HG03064 (cell line): ENCODE measurements around the gene MLYCD.

Experiments used
- ATAC-seq: cut with Tn5 transposase; IDR thresholded peaks from one replicate; pipeline ENCODE4 v1.9.1; 2021; ENCODE audit warnings: low read depth; ENCODE audit not compliant: unreplicated experiment

Gene MLYCD

DNA sequence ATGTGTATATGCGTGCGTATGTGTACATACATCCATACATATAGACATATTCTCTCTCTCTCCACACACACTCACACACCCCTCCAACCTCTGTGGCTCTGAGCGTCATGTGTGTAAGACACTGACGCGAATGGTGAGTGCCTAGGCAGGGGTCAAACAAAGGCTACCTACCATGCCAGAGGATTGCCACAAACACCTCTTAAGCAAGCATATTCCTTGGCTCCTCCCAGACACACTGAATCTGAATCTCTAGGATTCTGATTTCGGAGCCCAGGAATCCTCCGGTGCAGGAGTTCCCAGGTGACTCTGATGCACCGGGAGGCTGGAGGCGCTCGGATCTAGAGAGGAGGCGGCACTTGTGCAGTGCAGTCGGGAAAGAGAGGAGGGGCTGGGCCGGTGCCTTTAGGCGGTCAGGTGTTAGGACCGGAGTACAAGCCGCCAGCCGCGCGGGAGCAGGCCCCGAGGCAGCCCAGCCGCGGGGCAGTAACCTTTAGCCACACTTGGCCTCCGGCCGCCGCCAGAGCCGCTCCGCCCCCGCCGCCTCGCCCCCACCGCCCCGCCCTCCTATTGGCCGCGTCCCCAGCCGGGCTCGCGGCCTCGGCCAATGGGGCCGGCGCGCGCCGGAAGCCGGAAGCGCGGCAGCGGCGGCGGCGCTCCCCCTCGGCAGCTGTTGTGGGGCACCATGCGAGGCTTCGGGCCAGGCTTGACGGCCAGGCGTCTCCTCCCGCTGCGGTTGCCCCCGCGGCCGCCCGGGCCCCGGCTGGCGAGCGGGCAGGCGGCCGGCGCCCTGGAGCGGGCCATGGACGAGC, at the start of gene MLYCD:
MLYCD (plus strand) TSS at position 653 of the 809 bp plus-strand sequence; CDS start at position 683, 30 bp downstream.
- ATAC-seq: peak; percentile 91

DNA sequence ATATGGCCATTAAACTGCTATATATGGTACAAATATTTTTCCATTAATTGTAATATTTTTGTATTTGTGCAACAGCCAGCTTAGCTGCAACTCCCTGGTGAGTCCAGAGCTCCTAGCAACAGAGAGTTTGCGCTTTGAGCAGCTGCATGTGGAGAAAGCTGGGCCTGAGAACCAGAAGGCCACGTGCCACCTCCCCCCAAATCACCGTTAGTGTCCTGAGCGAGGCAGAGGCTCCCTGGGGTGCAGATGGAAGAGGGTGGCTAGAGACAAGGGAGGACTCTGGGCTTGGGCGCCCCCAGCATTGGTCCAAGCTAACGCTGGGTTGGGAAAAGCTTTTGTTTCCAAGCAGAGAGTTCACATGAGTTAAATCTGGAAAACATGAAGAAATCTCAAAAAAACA, 49.5 kb upstream of the MLYCD start:
- no peak for ATAC-seq

DNA sequence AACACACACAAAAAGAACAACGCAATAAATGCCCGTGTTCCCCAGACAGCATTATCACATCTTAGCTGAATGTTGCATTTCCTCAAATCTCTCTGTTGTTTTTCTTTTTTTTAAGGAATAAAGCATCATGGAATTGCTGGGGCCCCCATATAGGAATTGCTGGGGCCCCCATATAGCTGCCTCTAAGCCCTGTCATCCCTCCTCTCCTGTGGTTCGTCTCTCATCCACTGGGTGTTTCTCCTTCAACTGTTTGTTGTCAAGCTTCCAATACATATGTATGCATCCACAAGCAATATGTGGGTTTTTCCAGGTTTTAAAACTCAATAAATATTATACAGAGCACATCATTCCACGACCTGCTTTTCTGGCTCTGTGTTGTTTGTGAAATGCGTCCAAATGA, 48.0 kb upstream of the MLYCD start:
- no peak for ATAC-seq

DNA sequence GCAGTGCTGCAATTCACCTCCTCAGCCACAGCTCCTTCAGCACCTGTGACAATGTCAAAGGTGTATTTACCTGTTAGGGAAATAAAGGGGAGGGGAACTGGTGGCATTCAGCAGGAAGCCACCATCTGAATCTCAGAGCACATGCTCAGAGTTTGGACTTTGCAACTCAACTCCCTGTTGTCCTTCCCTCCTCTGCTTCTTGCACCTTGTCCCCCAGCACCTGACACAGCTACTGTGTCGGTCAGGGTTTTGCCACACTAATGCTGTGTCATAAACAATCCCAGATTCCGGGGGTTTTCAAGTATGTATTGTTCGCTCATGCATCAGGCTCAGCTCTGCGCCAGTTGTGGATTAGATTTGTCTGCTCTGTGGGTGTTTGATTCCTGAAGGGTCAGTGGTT, 47.4 kb upstream of the MLYCD start:
- ATAC-seq: no peak

DNA sequence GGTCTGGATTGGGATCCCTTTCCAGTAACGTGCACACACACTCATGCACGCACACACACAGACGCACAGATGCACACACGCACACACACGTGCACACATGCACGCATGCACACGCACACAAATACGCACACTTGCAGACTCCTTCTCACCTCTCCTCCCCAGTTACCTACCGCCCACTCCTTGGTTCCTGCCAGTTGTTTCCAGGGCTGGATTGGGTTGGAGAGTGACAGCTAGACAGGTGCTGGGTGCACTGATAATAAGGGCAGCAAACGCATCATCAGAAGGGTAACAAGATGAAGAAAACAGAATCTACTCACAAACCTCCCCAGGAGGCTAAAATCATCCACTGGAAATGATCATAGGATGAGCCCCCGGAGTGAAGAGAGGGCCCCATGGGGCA, 46.1 kb upstream of the MLYCD start:
- no peak for ATAC-seq

DNA sequence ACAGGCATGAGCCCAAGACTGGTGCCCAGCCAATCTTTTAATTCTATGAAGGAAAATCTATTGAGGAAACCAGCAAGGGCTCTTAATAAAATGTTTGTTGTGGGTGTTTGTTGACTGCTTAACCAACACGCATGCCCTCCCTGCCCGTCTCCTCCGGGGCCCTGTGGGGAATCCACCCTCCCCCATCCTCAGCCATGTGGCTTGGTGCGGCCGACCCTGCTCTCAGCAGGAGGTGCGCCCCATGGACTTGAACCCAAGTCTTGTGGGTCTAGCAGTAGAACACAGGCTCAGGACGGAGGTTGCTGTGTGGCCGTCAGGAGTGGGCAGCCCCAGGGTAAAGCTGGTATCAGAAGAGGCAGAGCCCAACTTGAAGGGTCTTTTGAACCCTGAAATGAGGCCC, 45.1 kb upstream of the MLYCD start:
- no peak for ATAC-seq

DNA sequence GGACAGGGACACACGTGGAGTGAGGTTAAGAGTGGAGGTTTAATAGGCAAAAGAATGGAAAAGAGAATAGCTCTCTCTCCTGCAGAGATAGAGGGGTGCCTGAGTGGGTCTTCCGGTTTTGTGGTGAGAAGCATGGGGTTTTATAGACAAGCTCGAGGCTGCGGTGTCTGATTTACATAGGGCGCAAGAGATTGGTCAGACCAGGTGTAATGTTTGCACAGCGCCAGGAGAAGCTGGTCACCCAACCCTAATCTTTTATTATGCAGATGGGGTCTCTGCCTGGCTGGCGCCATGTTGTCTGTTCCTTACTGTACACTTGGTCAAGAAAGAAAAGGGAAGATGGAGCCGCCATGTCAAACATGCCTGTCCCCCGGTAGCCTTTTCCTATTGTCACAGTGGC, 44.5 kb upstream of the MLYCD start:
- ATAC-seq: no peak

DNA sequence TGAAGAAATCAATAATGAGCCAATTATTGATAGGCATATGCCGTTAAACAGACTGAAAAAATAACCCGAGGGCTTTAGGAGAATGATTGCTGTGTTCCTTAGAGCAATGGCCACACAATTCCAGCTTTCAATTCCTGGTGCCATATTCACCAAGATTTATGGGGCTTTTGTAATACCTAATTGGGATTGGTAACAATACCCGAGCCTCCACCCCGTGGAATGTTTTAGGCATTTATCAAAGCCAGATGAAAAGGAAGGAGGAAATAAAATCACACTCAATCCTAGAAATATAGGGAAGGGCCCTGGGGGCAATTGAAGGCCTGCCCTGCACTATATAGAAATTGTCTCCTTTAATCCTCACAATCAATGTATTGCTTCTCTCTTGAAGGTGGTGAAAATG, 42.1 kb upstream of the MLYCD start:
- no peak for ATAC-seq

DNA sequence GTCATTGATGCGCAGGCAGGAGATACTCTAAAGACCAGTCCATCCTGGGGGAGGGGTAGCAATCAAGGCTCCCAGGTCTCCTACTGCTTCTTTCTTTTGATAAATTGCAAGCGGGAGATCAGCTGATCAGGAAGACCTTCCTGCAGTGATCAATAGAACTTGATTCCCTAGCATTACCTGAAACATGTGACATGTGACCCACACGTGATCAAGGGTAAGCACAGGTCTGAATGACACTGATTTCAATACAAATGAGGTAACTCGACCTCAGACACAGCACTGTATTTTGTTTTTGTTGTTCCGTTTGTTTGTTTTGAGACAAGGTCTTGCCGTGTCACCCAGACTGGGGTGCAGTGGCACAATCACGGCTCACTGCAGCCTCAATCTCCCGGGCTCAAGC, 39.6 kb upstream of the MLYCD start:
- no peak for ATAC-seq

DNA sequence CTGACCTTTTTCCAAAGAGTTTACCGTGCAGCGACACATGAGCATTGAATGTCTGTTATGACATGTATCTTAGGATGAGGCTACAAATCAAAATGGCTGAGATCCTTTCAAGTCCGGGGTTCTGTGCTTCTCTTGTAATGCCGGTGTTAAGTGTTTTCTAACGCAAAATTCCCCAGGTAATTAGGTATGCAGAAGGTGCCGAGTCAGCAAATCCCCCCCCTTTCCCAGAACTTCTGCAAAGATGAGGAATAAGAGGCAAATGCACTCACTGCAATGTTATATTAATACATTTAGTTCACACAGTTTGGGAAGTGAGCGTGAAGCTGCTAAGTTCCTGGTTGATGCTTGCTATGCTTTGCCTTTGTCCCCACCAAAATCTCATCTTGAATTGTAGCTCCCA, 36.3 kb upstream of the MLYCD start:
- ATAC-seq: no peak

DNA sequence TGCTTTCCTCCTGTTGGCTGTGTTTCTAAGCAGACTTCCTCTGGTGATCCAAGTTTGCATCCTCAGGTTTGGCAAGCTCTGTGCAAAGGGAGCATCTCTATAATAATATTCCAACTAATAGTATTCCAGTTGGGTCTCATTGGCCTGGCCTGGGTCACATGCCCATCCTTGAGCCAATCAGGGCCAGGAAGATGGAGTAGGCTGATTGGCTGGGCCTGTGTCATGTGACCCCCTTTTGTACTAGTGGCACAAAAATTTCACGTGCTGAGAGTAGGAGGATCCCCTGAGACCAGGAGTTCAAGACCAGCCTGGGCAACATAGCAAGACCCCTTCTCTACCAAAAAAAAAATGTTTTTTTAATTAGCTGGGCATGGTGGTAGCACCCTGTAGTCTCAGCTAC, 35.2 kb upstream of the MLYCD start:
- ATAC-seq: no peak

DNA sequence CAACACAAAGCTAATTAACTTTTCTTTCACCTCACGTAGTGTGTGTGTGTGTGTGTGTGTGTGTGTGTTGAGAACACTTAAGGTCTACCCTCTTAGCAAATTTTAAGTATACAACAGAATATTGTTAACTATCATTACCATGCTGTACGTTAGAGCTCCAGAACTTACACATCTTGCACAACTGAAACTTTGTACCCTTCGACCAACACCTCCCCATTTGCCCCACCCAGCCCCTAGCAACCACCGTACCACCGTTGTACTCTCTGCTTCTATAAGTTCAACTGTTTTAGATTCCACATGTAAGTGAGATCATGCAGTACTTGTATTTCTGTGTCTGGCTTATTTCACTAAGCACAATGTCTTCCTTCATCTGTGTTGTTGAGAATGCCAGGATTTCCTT, 28.1 kb upstream of the MLYCD start:
- no peak for ATAC-seq

DNA sequence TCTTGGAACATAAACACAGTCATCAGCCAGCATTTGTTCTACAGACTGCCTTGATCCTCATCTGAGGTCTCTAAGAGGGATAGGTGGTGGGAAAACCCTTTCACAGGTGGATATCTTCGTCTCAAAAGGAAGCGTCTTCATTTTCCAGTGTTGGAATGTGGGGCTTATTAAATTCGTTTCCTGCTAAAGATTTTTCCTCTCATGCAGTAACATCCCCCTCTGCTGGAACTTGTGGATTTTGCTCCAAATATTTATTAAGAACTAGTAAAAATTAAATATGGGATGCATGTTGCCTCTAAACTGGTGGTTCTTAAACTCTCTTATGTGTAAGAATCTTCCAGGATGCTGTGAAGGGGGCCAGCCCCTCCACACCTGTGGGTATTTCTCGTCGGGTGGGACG, 20.1 kb upstream of the MLYCD start:
- no peak for ATAC-seq

DNA sequence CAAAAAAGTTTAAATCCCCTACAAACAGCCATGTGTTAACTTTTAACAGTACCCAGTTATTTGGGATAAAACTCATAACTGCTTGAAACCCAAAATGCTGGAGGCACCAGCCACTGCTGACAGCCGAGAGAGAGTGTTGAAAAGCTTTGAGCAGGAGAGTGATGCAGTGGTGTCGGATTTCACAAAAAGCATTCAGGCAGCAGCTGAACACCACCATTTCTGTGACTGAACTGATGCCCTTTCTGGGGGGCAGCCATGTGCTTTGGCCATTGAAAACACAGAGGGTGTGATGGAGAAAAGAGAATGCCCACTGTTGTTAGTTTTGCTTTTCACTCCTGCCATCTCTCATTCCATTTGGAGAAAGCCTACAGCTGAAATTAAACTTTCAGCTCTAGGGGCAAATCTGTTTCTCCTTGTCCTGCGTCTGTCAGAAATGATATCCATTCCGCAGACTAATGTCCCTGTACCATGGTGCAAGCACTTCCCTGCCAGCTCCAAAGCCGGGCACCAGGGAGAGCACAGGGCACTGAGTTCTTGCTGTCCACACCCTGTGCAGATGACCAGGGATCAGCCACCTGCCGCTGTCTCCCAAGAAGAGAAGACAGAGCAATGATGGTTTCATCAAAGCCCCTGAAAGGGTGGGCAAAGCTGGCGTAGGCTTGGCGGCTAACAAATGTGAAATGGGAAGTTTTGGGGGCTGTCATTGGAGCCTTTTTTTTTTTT, 16.6 kb upstream of the MLYCD start:
- no peak for ATAC-seq

DNA sequence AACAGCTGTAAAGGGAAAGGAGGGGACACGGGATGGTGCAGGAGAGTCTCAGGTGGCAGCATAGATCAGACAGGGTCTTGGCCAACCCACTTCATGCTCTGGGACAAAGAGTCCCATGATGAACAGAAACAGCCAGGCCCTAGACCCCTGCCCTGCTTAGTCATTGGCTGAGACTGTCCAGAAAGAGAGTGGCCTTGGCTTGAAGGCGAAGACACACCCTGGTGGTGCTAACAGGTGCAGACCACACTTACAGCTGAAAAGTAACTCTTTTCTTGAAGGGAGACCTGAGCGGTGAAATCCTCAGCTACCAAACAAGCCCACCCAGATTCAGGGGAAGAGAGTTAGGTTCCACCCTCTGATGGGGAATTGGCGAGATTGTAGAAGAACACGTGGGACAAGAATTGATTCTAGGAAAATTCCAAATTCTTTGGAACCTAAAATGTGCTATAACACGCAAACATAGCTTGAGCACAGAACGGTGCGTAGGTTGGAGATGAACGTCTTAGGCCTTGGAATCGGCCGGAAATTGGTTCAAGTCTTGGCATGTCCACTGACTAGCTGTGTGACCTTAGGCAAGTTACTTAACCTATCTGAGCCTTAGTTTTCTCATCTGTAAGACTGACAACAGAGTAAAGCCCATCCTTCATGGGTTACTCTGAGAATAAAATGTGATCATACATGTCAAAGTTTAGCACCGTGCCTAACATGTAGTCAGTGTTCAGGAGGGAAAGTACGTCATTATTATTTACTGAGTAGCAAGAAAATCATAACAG, 12.5 kb upstream of the MLYCD start:
- no peak for ATAC-seq

DNA sequence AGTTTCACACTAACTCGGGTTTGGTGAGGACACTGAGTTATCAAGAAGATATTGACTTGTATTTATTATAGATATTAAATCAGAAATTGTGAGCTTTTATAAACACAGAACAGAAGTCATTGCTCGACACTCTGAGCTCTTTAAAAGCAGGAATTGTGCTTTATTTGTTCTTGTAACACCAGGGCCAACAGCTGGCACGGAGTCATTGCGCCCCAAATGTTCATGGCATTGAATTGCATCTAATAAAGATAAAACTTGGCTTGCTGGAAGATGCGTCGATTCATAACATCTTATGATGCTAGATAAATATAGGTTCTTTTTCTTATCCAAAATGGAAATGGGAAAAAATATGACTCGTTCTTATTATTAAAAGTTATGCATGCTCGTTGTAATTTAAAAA, 11.8 kb upstream of the MLYCD start:
- ATAC-seq: no peak

DNA sequence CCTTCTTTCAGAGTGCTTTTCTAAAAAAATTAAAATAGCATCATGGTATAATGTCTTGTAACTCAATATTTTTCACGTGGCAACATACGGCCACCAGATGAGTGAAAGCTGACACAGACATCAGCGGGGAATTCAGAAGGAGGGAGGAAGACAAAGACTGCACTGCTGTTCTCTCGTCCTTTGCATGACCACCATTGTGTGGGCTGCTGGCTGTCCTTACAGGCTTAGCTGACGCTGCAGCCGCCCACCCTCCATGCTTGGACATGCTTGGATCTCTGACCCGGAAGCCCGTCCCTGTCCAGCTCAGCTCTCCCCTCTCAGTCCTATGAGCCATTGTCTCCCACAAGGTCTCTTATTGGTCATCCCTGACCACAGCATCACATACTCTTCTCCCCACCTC, 11.4 kb upstream of the MLYCD start:
- no peak for ATAC-seq

DNA sequence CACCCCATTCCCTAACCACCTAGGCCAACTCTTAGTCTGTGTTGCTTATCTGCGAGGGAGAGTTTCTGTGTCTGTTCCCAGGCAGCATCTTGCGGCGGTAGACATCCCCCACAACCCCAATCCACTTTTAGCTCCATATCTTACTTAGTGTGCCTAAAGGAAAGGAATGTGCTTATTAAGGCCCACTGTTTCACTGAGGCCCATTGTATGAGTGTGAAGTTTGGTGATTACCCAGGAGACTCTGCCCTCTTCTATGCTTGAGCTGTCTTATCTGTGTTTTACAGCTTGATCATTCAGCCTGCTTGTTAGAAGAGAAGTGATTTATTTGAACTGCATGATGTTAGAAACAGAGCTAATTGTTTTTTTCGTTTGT, 10.3 kb upstream of the MLYCD start:
- no peak for ATAC-seq

DNA sequence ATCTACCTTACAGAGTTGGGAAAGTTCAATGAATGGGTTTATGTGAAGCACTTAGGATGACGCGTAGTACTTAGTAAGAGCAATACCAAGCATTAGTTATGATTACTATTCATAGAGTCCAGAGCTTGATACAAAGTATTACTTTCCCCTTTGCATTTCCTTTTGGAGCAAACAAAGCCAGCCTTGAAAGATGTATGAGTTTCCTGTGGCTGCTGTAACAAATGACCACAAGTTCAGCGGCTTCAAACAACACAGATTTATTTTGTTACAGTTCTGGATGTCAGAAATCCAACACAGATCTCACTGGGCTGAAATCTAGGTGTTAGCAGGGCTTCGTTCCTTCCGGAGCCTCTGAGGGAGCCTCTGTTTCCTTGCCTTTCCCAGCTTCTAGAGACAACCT, 8.6 kb upstream of the MLYCD start:
- ATAC-seq: no peak

DNA sequence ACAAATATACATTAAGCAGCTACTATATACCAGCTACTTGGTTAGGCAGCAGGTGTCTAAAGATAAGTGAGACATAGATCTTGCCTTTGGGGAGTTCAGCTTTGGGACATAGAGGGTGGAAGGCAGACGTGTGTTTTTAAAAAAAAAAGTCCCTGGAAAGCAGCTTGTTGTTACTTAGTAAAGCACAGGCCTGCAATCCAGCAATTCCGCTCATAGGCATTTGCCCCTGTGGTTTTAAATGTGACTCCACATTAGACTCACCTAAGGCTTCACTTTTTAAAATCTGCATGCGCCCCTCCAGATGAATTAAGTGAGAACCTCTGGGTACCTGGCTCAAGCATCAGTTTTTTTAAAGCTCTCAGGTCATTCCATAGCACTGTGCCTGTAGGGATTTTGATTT, 7.2 kb upstream of the MLYCD start:
- no peak for ATAC-seq

DNA sequence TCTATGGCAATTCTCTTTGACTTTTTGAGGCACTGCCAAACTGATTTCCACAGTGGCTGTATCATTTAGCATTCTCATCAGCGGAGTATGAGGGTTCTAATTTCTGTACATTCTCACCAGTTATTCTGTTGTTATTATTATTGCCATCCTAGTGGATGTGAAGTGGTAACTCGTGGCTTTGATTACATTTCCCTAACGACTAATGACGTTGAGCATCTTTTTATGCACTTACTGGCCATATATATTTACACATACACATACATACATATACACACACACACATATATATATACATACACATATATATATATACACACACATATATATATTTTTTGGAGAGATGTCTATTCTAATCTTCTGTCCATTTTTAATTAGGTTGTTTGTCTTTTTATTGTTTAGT, 3.7 kb upstream of the MLYCD start:
- ATAC-seq: no peak

DNA sequence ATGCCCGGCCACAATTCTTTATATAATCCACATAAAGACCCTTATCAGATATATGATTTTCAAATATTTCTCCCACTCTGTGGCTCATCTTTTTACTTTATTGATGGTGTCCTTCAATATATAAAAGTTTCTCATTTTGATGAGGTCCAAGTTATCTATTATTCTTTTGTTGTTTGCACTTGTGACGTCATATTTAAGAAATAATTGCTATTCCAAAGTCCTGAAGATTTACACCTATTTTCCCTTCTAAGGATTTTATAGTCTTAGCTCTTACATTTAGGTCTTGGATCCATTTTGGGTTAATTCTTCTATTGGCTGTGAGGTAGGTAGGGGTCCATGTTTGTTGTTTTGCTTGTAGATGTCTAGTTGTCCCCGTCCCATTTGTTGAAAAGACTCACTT, 3.0 kb upstream of the MLYCD start:
- no peak for ATAC-seq
